GM19468 (cell line): ENCODE measurements around the gene INF2.
"Not testable (repeated sequence)": the region's sequence is repeated elsewhere in the genome, so short reads cannot be mapped to it uniquely, and the experiment has no call there.

Experiments
- ATAC-seq: cut with Tn5 transposase; IDR thresholded peaks from one replicate; pipeline ENCODE4 v1.9.1; 2021; ENCODE audit warnings: mild to moderate bottlenecking, moderate library complexity, moderate number of reproducible peaks; ENCODE audit not compliant: unreplicated experiment; ENCODE audit errors: extremely low read depth

INF2 gene

DNA sequence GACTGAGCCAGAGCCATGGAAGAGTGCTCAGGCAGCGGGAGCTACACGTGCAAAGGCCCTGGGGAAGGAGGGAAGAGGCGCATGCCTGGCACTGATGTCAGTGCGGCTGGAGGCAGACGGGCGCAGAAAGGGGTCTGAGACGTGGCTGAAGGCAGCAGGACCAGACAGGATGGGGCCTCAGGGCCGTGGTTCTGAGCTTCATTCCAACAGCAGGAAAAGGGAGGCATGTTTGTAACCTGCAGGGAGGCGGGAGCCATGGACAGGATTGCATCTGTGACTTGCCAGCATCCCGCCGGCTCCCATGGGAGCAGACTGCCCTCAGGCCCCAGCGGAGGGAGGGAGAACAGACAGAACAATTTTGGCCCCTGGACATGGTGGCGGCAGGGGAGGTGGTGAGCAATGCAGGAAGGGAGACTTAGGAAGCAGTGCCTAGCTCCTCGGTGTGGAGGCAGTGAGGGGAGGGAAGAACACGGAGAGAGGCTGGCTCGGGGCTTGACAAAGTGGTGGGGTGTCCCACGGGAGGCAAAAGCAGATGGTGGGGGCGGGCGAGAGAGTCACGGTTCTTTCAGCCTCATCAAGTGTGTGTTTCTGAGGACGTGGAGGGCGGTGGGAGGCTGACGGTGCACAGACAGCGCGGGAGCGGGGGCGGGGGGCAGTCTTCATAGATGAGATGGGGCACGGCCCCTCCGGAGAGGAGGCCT is 33.3 kb upstream of the INF2 start:
- ATAC-seq: no peak

DNA sequence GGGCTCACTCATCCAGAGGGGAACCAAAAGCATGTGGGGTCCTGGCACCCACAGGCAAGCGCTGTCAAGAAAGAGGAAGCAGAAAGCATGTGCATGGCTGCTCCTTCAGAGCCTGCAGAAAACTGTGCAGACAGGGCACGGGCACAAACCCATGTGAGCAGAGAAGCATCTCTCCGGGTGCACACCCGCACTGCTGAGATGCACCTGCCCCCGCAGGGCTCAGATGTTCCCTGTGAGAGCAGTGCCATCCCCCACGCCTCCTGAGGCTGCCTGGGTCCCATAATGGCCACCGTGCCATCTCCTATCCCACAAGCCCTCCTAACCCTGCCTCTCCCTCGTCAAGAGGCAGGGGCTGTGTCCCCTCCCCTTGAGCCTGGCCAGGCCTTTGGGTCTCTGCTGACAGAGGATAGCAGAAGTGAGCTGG is 32.3 kb upstream of the INF2 start:
- ATAC-seq: no peak

DNA sequence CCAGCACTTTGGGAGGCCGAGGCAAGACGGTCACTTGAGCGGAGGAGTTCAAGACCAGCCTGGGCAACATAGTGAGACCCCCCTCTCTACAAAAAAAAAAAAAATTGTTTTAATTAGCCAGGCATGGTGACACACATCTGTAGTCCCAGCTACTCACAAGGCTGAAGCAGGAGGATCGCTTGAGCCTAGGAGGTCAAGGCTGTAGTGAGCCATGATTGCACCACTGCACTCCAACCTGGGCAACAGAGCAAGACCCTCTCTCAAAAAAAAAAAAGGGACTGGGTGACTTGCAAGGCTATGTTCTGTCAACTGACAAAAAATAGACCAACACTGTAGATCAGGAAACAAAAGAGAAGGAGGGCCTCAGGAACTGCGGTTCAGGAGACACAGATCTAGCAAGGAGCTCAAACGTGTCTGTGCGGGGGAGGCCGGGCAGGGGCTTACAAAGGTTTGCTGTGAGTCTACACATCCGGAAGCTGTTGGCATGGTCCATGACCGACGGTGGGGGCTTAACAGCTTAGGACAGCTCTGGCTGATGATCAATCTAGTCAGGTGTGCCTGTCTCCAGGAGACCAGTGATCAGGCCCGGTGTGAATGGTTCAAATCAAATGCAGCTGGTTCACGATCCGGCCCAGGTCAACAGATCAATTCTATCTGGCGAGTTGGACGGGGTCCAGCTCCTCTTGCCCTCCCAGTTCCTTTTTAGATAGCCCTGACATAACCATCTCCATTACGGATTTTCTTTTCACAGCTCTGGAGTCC is 31.7 kb upstream of the INF2 start:
- ATAC-seq: no peak

DNA sequence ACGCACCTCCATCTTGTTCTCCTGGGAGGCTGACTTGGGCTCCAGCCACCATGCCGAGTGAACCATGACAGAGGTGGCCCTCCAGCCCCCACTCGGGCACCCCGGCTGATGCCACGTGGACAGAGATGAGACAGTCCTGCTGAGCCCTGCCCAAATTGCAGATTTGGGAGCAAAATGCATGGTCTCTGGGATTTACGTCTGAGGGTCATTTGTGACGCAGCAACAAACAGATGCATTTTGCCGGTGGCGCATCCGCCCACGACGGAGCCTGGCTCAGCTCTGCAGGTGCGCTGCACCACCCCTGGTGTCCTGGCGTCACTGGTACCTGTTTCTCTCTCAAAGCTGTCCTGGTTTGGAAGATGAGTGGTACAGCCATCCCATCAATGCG is 31.1 kb upstream of the INF2 start:
- ATAC-seq: no peak

DNA sequence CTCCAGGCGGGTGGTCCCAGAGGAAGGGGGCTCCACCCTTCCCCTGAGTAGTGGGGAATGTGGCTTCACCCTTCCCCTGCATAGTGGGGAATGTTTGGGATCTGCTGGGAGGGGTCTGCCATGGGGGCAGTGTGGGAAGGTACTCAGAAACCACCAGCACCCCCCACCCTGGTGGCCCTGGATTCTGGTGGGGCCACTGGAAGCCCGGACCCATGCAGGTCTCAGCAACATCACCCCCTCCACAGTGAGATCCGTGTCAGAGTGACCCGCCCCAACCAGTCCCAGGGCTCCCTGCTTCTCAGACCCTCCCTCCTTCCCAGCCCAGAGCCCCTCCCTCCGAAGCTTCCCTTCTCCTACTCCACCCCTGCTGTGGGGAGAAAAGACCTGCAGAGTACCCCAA is 30.3 kb upstream of the INF2 start:
- no peak for ATAC-seq

GRCh38 chr14:104659764-104660523 is 29.5 kb upstream of the INF2 start:
- ATAC-seq: no peak

DNA sequence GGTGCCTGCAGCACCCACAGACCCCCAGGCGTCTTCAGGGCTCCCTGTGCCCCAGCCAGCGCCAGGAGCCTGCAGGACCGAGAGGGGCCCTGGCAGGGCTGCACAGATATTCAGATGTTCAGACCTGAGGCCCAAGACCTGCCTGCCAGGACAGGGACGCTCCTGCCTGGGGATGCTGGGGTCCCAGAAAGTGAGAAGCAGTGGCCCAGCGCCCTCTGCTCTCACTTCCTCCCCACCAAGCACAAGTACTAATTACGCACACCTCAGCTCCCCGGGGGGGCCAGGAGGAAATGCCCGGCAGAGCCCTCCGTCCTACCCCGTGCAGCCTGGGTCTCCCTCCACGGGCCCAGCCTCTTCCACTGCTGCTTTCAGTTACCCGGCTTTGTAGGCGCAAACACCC is 28.8 kb upstream of the INF2 start:
- ATAC-seq: no peak

DNA sequence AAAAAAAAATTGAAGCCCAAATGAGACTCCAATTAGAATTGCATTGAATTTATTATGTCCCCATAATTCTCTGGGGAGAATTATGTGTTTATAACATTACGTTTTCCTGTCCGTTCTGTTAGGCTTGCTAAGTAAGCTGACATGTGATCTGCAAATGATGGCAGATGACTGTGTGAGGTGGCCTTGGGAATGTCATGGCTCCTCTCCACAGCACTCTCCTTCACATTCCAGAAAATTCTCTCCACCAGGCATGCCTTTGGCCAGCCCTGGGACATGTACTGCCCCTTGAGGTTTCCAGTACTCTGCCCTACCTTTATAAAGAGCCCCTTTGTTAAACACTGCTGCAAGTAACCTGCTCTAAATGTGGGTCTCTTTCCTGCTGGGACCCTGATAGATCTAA is 28.3 kb upstream of the INF2 start:
- no peak for ATAC-seq

GRCh38 chr14:104661528-104662157 is 27.8 kb upstream of the INF2 start:
- ATAC-seq: not testable (repeated sequence)

DNA sequence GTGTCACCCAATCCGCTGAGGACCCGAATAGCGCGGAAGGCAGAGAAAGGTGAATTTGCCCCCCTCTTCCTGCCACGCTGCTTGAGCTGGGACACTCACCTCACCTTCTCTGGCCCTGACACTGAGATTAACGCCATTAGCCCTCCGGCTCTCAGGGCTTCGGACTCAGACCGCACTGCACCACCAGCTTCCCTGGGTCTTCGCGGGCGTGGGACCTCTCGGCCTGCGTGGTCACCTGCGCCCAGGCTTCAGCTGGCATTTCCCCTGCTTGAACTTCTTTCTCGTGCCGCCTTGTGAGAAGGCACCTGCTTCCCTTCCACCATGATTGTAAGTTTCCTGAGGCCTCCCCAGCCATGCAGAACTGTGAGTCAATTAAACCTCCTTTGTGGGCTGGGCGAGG is 26.9 kb upstream of the INF2 start:
- not testable (repeated sequence) for ATAC-seq

- ATAC-seq: no peak
Observed at GRCh38 chr14:104664107-104664506, 25.3 kb upstream of the INF2 start.

DNA sequence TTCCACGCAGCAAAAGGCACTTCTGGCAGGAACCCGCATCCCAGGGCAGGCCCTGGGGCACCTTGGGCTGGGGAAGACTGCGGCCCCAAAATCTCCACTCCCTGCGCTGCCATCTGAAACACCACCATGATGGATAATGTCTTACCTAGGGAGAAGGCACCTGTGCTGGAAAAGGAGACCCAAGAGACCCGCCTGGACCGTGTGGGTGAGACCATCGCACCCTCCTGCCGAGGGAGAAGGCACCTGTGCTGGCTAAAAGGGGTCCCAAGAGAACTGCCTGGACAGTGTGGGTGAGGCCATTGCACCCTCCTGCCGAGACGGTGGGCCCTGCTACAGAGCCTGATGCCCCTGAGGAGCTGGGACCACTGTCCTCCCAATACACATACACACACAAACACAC is 24.8 kb upstream of the INF2 start:
- ATAC-seq: no peak

- ATAC-seq: no peak
Observed at GRCh38 chr14:104665114-104665656, 24.2 kb upstream of the INF2 start.

DNA sequence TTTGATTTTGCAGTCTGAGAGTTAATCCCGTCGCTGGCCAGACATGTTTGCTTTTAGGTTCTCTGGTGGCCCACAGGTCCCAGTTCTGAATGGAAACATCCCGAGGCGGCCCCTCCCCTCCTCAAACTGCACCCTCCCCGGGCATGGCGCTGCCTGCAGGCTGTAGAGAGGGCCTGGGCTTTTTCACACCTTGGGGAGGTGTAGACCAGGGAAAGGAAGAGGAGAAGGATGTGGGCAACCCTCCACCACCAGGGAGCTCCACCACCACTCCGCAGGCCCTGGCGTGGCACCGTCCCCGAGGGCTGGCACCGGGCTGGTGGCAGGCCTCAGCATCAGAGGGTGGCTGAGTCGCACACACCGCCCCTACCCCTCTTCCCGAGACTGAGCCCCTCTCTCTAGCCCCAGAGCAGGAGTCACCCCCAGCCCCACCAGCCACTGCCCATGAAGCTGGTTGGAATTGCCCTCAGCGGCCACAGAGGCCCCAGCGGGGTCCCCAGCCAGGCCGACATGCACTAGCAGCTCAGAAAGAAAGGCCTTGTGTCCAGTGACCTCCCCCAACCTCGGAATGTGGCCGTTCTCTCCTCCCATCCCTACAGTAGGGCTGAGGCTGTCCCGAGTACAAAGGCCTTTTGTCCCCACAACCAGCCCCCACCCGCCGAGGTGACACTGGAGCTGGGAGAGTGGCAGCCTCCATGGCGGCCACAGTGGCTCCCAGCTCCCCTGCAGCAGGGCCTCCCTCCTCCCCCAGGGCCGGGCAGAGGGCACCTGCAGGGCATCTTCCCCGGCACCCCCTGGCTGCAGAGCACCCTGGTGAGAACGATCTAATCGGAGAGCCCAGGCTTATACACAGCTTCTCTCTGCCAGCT is 23.5 kb upstream of the INF2 start:
- ATAC-seq: no peak

DNA sequence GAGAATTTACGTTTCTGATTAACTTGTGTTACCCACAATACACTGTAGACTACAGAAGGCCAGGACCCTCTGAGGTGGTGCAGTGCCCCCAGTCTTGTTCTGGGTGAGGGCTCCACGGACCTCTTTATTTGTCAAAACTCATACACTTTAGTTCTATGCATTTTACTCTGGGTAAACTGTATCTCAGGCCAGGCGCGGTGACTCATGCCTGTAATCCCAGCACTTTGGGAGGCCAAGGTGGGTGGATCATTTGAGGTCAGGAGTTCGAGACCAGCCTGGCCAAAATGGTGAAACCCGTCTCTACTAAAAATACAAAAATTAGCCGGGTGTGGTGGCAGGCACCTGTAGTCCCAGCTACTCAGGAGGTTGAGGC is 22.9 kb upstream of the INF2 start:
- ATAC-seq: not testable (repeated sequence)

- no peak for ATAC-seq
Observed at GRCh38 chr14:104666981-104667380, 22.4 kb upstream of the INF2 start.

GRCh38 chr14:104669697-104670096 is 19.7 kb upstream of the INF2 start:
- ATAC-seq: no peak

DNA sequence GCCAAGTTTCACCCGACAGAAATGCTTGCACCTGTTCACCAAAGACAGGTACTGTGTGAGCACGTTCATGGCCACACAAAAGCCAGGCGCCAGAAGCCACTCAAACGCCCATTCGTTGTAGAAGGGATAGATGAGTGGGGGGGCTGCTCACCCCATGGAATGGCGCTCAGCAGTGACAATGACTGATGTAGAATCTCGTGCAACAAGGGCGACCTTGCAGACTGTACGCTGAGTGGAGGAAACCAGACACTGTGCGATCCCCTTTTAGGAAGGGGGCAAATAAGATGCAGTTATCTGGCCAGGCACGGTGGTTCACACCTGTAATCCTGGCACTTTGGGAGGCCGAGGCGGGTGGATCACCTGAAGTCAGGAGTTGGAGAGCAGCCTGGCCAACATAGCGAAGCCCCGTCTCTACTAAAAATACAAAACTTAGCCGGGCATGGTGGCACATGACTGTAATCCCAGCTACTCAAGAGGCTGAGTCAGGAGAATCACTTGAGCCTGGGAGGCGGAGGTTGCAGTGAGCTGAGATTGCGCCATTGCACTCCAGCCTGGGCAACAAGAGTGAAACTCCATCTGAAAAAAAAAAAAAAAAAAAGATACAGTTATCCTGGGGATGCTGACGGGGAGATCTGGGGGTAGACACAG is 18.0 kb upstream of the INF2 start:
- not testable (repeated sequence) for ATAC-seq

- ATAC-seq: not testable (repeated sequence)
Observed at GRCh38 chr14:104672119-104672518, 17.3 kb upstream of the INF2 start.
